ENCODE measurements around the gene IL27RA. TPM values are rescaled to one million over a fixed set of nuclear protein-coding genes. Genes with fewer than 3 reads are reported as not detected.

Gene IL27RA
- total and polyA plus RNA-seq, 3 donors from 2014 or later, result 3.5 to 5.2 (median 4.9) TPM

DNA sequence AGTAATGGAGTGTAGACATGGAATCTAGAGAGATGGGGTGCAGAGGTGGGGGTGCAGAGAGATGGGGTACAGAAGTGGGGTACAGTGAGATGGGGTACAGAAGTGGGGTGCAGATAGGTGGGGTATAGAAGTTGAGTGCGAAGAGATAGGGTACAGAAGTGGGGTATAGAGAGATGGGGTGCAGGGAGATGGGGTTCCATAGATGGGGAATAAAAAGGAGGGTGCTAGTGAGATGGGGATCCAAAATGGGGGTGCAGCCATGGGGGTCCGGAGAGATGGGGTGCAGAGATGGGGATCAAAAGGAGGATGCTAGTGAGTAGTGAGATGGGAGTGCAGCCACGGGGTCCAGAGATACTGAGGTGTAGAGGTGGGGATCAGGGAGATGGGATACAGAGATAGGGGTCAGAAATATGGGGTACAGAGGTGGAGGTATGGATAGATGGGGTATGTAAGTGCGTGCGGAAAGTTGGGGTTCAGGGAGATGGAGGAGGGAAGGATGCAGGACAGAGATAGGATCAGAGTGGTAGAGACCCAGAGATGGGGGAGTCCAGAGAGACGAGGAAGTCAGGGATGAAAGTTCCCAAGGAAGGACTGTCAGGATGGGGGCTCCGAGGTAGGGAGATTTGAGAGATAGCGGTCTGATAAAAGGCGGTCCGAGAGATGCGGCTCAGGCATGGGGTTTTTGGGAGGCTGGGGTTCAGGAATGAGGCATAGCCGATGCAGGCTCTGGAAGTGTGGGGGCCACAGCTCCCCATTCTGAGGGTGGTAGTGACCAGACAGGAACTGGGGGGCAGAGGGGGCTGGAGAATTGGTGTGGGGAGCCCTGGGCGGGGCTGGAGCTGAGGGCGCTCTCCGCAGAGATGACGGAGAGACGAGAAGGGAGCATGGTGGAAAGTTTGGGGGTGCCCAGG, 26.9 kb downstream of the IL27RA start:
- H3K4me1 ChIP-seq, result peaks cover 13% of the 10 kb centered on the region
- H3K9me3 ChIP-seq, result no peaks in the 10 kb centered on the region
- no peak for DNase-seq
- no peak overlapping the region for H3K4me3 ChIP-seq
- H3K27ac ChIP-seq, result no peak overlapping the region
- no peaks in the 10 kb centered on the region for H3K36me3 ChIP-seq (ENCODE audit: low read depth, missing control alignments)
- no peaks in the 10 kb centered on the region for H3K27me3 ChIP-seq
- 18 to 19% methylated on average over 17 of the region's 17 CpGs for WGBS, 2 donors
- intact Hi-C loops (cut with DNase I; ENCODE audit: low total_unique reads), result no loop called here
- TF ChIP-seq POLR2A (IDR thresholded peaks at IDR 0.05), result no peak
- no peak for TF ChIP-seq CTCF (IDR thresholded peaks at IDR 0.05)

GRCh38 chr19:14059093-14059480, 27.5 kb downstream of the IL27RA start:
- Histone ChIP-seq H3K4me1 (peaks cover 13% of the 10 kb centered on the region), H3K36me3 (ENCODE audit: low read depth, missing control alignments) (no peaks in the 10 kb centered on the region), H3K27me3 (no peaks in the 10 kb centered on the region), H3K4me3 (no peak overlapping the region), H3K27ac (no peak overlapping the region), H3K9me3 (no peaks in the 10 kb centered on the region)
- DNase-seq, result peak; percentile 39
- TF ChIP-seq CTCF (IDR thresholded peaks at IDR 0.05), result peak in 1 of 3 experiments; percentile 53
- no peak for TF ChIP-seq POLR2A (IDR thresholded peaks at IDR 0.05)
- 14 to 15% methylated on average over 12 to 15 of the region's 15 CpGs for WGBS, 2 donors
- intact Hi-C loops (cut with DNase I; ENCODE audit: low total_unique reads), result no loop called here

DNA sequence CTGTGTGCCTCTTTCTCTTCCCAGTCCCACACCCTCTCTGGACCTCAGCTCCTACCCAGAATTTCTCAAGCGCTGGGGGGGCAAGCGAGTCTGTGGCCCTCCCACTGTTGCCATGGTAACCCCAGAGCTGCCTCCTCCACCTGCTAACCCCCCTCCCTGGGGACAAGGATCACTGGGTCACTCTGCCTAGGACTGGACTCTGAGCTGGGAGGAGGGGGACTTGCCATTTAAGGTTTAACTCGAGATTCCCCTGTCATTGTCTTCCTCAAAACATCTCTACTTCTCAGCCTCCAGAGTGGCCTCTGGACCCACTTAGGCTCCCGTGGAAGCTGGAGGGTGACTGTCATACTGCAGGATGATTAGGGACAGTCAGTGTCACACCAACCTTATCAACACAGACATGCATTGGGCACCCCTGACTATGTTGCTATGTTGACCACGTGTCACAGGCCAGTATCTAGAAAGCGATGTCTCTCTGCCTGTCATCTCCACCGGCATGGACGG, 28.1 kb downstream of the IL27RA start:
- TF ChIP-seq POLR2A (IDR thresholded peaks at IDR 0.05) (no peak), CTCF (IDR thresholded peaks at IDR 0.05) (no peak)
- intact Hi-C loops (cut with DNase I; ENCODE audit: low total_unique reads), result no loop called here
- H3K9me3 ChIP-seq, result no peaks in the 10 kb centered on the region
- no peak for DNase-seq
- H3K27me3 ChIP-seq, result no peaks in the 10 kb centered on the region
- no peaks in the 10 kb centered on the region for H3K36me3 ChIP-seq (ENCODE audit: low read depth, missing control alignments)
- H3K27ac ChIP-seq, result no peak overlapping the region
- peaks cover 13% of the 10 kb centered on the region for H3K4me1 ChIP-seq
- 62 to 63% methylated on average over 8 of the region's 8 CpGs for WGBS, 2 donors
- no peak overlapping the region for H3K4me3 ChIP-seq

GRCh38 chr19:14061081-14061749, 29.7 kb downstream of the IL27RA start:
- 44 to 45% methylated on average over 9 of the region's 9 CpGs for WGBS, 2 donors
- TF ChIP-seq CTCF (IDR thresholded peaks at IDR 0.05) (no peak), POLR2A (IDR thresholded peaks at IDR 0.05) (no peak)
- Histone ChIP-seq H3K36me3 (ENCODE audit: low read depth, missing control alignments) (no peaks in the 10 kb centered on the region), H3K4me1 (peaks cover 13% of the 10 kb centered on the region), H3K27ac (no peak overlapping the region), H3K27me3 (no peaks in the 10 kb centered on the region), H3K4me3 (no peak overlapping the region), H3K9me3 (no peaks in the 10 kb centered on the region)
- intact Hi-C loops (cut with DNase I; ENCODE audit: low total_unique reads), result no loop called here
- DNase-seq, result no peak

Measured in testis (tissue), 3 donors.